Right lobe of liver (tissue), 6 donors: ENCODE data around the gene VCL. TPM values are rescaled to one million over a fixed set of nuclear protein-coding genes. Genes with fewer than 3 reads are reported as not detected.

Source experiments
- ATAC-seq, 4 donors: fragments of 200-7000 bp; cut with Tn5 transposase; one replicate each; pipeline ENCODE4 v1.9.1; 2020; ENCODE audit warnings: mild to moderate bottlenecking in 4 of 4, moderate library complexity in 4 of 4
- DNase-seq, 3 donors: peaks; one replicate each; pipeline ENCODE4 v3.0.0-alpha.2; 2020
- H3K27ac ChIP-seq, 3 donors: fragments of 200-600 bp; one replicate each; pipeline ENCODE4 v1.8.0; 2022
- H3K27me3 ChIP-seq, 2 donors: fragments of 200-600 bp; one replicate each; pipeline ENCODE4 v1.8.0; 2022
- H3K36me3 ChIP-seq, 4 donors: fragments of 200-600 bp; sonication (generic) in 1 of 4; one replicate each; pipeline versions ENCODE4 v1.5.1 to v1.8.0; 2017 to 2022; ENCODE audit warnings: control low read depth in 1 of 4
- H3K4me1 ChIP-seq, 4 donors: fragments of 200-600 bp; sonication (generic) in 1 of 4; one replicate each; pipeline versions ENCODE4 v1.5.1 to v1.8.0; 2017 to 2022; ENCODE audit warnings: control low read depth in 1 of 4
- H3K4me3 ChIP-seq, 3 donors: fragments of 200-600 bp; one replicate each; pipeline ENCODE4 v1.8.0; 2022
- H3K9me3 ChIP-seq, 4 donors: fragments of 200-600 bp; sonication (generic) in 1 of 4; one replicate each; pipeline versions ENCODE4 v1.5.1 to v1.8.0; 2017 to 2022; ENCODE audit warnings: control low read depth in 1 of 4
- POLR2A ChIP-seq: fragments of 450-650 bp; IDR thresholded peaks from one replicate; pipeline ENCODE4 v1.6.1; 2017; ENCODE audit warnings: antibody characterized with exemption, mild to moderate bottlenecking
- WGBS: methylation state at CpG from one replicate; pipeline ENCODE4 v1.1.6; 2018; ENCODE audit warnings: low coverage, low lambda C conversion rate; ENCODE audit not compliant: insufficient coverage; ENCODE audit errors: missing lambda C conversion rate; 5-methylcytosine and 5-hydroxymethylcytosine counted together
- intact Hi-C, 2 donors: fragments of 100-400 bp; cut with DNase I; formaldehyde crosslinking; loops; one replicate each; pipeline versions ENCODE4 v1.11.2 to v1.14.1; 2022
- total RNA-seq, 6 experiments: library from RNA; depleted of rRNA in 2 of 6; stranded (reverse); fragments of >200 nt in 2 of 6; fragmentation: NEBNext Ultra II Directional in 3 of 6; extraction: Animal tissue kit (Norgen Biotek cat#: 25700) in 3 of 6; gene quantifications; one replicate each; pipeline versions ENCODE4 v1.1.0 to v1.2.4, GENCODE V29; 2016 to 2023
- TF ChIP-seq, protein P1 (sequence below), 4 donors: fragments of 200-600 bp in 3 of 4; fragments of 450-650 bp in 1 of 4; IDR thresholded peaks; one replicate each; pipeline versions ENCODE4 v1.5.1 to v1.8.0; 2016 to 2022; ENCODE audit warnings: antibody characterized with exemption in 4 of 4, mild to moderate bottlenecking in 2 of 4
- donor health status: DM: no; HTN: yes; CAD: no.
- donor health status: DM: no; HTN: no; CAD: no.
- donor health status: DM: no; HTN: no; CAD: no.
- donor health status: DM: no; HTN: yes; CAD: no.
- donor health status: DM: no; HTN: yes; CAD: no.

The VCL gene
- total RNA-seq, 6 experiments from 2014 or later = 13.2 to 58.9 (median 27.5) TPM

GRCh38 chr10:74160013-74160412, 162.1 kb downstream of the VCL start:
- Histone ChIP-seq H3K27ac (no peak overlapping the region), H3K36me3 (no peaks in the 10 kb centered on the region), H3K4me1 (peaks cover 0 to 6% (median 3%) of the 10 kb centered on the region in 4 donors), H3K9me3 (no peaks in the 10 kb centered on the region), H3K27me3 (no peaks in the 10 kb centered on the region), H3K4me3 (no peak overlapping the region)
- intact Hi-C loops = no loop called here
- ATAC-seq = no peak
- 100% methylated on average over 3 of the region's 3 CpGs for WGBS
- no peak for TF ChIP-seq POLR2A
- TF ChIP-seq, protein P1, sequence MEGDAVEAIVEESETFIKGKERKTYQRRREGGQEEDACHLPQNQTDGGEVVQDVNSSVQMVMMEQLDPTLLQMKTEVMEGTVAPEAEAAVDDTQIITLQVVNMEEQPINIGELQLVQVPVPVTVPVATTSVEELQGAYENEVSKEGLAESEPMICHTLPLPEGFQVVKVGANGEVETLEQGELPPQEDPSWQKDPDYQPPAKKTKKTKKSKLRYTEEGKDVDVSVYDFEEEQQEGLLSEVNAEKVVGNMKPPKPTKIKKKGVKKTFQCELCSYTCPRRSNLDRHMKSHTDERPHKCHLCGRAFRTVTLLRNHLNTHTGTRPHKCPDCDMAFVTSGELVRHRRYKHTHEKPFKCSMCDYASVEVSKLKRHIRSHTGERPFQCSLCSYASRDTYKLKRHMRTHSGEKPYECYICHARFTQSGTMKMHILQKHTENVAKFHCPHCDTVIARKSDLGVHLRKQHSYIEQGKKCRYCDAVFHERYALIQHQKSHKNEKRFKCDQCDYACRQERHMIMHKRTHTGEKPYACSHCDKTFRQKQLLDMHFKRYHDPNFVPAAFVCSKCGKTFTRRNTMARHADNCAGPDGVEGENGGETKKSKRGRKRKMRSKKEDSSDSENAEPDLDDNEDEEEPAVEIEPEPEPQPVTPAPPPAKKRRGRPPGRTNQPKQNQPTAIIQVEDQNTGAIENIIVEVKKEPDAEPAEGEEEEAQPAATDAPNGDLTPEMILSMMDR (IDR thresholded peaks at IDR 0.05) = no peak
- DNase-seq = no peak

DNA sequence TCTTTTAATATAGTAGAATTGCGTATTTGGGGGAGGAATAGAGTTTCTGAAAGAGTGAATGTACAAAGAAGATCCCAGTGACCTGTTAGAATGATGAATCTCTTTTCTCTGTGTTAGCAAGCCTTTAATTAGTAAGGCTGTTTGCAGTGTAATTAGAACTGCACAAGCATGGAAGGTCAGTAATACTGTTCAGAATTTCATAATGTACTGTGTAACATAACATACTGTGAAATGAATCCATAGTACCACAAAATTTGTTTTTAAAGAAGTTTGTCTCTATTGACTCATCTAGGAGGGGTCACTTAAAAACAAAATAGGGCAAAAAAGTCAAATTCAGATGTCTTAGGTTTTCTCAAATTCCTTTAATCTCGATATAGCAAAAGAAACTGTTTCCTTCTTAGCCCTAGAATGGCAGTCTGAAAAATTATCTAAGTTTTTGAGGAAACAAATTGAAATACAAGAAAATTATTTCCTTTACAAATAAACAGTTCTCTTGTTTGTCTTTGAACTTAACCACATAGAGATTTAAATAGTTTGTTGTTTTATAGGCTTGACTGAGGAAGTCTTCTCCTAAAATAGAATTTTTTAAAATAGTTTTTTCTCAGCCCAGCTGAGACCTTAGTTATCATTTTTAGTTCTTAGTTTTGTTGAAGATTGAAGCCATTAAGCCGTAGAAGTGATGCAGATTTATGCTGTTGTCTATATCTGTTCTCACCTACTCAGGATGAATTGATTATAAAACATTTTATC, 165.6 kb downstream of the VCL start:
- H3K4me1 ChIP-seq = no peaks in the 10 kb centered on the region
- no peak for DNase-seq
- no peak for ATAC-seq
- no peaks in the 10 kb centered on the region for H3K36me3 ChIP-seq
- intact Hi-C loops = no loop called here
- WGBS = 62% methylated on average over 3 of the region's 3 CpGs
- no peaks in the 10 kb centered on the region for H3K9me3 ChIP-seq
- no peak overlapping the region for H3K27ac ChIP-seq
- H3K4me3 ChIP-seq = no peak overlapping the region
- no peaks in the 10 kb centered on the region for H3K27me3 ChIP-seq
- TF ChIP-seq, protein P1 (IDR thresholded peaks at IDR 0.05) = no peak
- TF ChIP-seq POLR2A = no peak

DNA sequence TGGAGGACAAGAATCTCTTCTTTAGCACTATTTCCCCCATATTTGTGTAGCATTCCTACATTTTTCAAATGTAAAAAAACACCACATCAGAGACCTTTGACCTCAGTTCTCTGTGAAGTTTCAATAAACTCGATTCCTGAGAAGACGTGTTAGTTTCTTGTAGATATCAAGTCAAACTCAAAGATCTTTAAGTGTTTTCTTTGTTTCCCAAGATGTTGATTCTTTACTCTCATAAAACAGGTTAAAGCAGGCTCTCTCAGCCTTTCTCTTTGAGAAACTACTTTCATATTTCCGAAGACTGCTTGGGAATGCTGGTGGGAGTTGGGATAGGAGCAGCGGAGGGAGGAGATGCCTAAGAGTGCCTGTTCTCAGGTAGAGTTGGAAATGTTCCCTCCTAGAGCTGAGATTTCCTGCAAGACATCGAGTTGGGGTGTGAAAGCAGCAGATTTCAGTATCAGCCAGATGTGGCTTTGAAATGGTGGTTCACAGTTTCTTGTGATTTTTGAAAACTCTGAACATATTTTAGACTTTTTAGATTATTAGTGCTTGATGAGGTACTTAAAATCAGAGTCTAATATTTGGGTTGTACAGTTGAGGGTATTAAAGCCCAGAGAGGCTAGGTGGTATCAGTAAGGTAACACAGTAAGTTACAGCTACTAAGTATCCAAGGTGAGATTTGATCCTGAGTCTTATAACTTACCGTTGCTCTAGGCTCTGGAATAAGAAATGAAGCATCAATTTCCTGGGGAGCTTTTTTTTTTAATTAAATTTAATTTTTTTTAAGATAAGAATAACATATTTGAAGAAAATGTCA, 167.0 kb downstream of the VCL start:
- intact Hi-C loops = no loop called here
- Histone ChIP-seq H3K36me3 (no peaks in the 10 kb centered on the region), H3K27ac (no peak overlapping the region), H3K27me3 (no peaks in the 10 kb centered on the region), H3K4me1 (no peaks in the 10 kb centered on the region), H3K9me3 (no peaks in the 10 kb centered on the region), H3K4me3 (no peak overlapping the region)
- no peak for ATAC-seq
- WGBS = 68% methylated on average over 6 of the region's 6 CpGs
- TF ChIP-seq, protein P1 (IDR thresholded peaks at IDR 0.05) = no peak
- TF ChIP-seq POLR2A = no peak
- no peak for DNase-seq

GRCh38 chr10:74165530-74165901, 167.6 kb downstream of the VCL start:
- Histone ChIP-seq H3K9me3 (no peaks in the 10 kb centered on the region), H3K27me3 (no peaks in the 10 kb centered on the region), H3K27ac (no peak overlapping the region), H3K36me3 (no peaks in the 10 kb centered on the region), H3K4me1 (no peaks in the 10 kb centered on the region), H3K4me3 (no peak overlapping the region)
- TF ChIP-seq, protein P1 (IDR thresholded peaks at IDR 0.05) = no peak
- TF ChIP-seq POLR2A = no peak
- DNase-seq = no peak
- intact Hi-C loops = no loop called here
- no peak for ATAC-seq
- 66% methylated on average over 2 of the region's 2 CpGs for WGBS
